Superior temporal gyrus (tissue), 1 donor: ENCODE measurements around the gene SEC23B.
A peak's percentile ranks its signal among the peaks of the same experiment; 100 is the strongest.
"Not testable (repeated sequence)": the region's sequence is repeated elsewhere in the genome, so short reads cannot be mapped to it uniquely, and the experiment has no call there.

Experiments
- DNase-seq: peaks from one replicate; pipeline ENCODE4 v3.0.0-alpha.2; 2016; ENCODE audit errors: extremely low spot score

SEC23B gene

DNA sequence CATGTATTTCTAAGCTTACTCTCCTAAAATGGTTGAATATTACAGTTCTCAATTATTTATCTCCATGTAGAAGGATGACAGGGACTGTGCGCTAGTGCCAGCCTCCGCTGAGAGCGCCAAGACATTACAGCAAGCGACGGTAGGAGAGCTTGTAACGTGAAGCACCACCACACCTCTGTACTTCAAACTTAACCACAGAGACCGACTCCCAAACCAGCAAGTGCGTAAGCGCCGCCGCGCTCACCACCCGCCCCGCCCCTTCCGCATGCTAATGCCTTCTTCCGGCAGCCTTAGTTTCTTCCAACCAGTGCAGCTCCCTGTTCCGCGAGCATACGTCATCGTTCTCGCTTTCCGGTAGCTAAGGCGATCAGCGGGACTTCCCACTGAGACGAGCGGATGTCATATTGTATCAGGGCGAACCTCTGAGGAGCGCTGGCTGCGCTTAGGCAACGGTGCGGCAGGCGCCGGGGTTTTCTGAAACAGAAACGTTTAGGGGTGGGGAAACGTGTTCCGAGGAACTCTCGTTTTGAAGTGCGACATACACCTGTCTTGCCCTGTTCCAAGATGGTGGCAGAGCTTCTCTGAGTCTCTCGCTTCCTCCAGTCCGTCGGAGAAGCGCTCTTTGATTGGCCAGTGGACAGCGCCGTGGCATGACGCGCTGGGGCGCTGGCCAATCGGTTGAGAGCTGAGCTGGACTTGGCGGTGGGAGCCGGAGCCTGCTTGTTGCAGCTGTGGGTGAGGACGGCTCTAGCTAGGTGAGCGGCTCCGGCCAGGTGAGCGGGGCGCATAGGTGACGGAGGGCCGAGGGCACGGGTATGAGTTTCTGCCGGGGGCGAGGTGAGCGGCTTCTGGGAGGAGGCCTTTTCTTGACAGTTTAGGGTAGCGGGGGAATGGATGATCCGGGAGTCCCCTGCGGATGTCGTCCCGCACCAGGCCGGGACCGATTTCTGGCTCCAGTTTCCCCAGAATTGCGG is at the start of gene SEC23B:
Gene SEC23B, plus strand, starts transcription at position 723 of the 974 bp plus-strand sequence. CDS start 2,896 bp downstream, outside the sequence.
- DNase-seq = peak; percentile 99

DNA sequence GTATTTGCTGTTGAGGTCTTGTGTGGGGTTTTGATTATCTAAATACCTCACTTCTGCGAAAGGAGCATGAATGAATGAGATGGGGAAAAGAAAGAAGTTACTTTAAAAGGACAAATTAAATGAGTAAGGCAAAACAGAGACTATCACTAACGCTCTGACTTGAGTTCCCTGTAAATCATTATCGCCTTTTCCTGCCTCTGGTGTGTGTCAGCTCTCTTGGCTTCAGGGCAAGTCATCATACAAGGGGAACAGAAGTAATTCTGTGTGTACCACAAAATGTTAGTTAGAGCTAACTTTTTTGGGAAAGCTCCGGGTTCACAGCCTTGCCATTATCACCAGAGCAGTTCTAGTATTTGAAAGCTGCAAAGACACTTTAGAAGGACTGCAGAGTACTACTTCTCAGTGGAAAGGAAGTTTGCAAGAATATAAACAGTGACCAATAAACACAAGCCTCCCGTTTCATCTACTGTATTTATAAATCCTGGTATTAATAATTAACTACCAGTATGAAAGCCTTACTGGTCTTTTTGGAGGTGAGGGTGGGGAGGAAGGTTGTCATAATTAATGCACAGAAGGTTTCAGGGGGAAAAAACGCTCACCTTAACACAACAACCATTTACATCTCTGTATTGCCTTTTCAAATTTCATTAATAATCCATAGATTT is 42.1 kb upstream of the SEC23B start:
- no peak for DNase-seq

DNA sequence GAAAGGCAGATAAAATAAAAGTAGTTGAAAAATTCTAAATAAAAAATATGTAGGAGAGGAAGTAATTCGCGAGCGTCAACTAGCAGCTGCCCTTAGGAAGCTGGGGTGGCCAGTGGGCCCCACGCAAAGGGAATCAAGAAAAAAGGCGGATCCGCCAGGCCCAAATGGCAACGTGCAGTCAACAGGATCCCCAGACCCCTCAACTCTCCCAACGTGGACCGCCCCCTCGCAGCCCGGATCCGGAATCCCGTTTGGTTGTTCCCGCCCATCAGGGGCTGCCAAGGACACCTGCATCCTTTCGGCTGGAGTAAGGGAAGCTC is 41.2 kb upstream of the SEC23B start:
- no peak for DNase-seq

DNA sequence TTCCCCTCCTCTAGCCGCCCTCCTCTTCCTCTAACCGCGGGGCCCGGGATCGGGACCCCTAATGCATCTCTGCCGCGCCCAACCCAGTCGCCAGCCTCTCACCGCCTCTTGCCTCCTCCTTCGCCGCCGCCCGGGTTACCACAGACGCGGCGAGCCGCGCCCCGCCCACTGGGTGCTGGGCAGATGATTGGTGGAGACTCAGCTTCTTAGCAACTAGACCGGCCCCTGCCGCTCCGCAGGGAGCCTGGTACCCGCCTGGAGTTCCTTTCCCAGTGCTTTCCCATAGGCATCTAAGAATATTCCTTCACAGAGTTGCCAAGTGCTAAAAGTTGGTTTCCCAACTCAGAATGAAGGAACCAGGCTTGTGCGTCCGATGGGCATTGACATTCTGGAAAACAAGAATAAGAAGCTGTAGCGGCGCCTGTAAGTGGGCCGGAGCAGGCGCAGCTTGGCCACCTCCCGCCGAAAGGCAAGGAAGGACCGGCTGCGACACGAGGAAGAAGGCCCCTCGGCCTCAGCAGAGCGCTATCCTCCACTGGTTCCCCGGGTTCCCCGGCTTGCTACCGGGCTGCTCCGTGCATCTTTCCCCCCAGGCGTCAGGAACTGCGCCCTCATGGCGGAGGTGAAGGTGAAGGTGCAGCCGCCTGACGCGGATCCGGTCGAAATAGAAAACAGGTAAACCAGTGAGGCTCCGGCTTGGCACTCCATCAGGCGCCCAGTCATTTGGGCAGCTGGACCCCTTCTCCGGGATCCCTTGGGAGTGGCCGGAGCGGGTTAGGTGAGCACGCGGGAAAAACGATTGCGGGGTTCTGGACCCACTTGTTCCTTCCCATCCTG is 40.6 kb upstream of the SEC23B start, which contains the start of the genes DZANK1 and POLR3F:
Gene DZANK1, minus strand, starts transcription at position 137 of the 837 bp plus-strand sequence. CDS start 1,672 bp downstream, outside the sequence.
Gene POLR3F, plus strand, starts transcription at position 497 of the 837 bp plus-strand sequence. Its CDS starts 117 bp downstream, at position 614.
- peak; percentile 97 for DNase-seq

DNA sequence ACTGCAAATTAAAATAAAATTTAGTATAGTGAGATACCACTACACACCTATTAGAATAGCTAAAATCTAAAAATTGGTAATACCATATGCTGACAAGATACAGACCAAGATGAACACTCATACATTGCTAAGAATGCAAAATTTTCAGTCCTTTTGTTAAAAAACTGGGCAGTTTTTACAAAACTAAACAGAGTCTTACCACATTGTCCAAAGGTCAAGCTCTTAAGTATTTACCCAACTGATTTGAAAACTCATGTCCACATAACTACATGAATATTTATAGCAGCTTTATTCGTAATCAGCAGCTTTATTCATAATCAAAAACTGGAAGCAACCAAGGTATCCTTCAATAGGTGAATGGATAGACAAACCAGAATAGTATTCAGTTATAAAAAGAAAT is 30.5 kb upstream of the SEC23B start:
- no peak for DNase-seq

DNA sequence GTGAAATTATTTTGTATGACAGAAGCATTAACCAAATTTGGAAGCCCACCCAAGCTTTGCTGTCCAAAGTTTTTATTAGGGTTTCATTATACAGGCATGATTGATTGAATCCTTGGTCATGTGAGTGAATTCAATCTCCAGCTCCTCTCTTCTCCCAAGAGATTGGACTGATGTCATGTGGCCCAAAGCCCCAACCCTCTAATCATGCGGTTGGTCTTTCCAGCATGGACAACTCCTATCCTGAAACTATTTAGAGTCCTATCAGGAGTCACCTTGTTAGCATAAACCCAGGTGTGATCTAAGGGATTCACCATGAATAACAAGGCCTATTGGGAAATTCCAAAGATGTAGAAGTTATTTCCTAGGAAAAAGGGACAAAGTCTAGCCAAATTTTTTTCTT is 29.9 kb upstream of the SEC23B start:
- no peak for DNase-seq

DNA sequence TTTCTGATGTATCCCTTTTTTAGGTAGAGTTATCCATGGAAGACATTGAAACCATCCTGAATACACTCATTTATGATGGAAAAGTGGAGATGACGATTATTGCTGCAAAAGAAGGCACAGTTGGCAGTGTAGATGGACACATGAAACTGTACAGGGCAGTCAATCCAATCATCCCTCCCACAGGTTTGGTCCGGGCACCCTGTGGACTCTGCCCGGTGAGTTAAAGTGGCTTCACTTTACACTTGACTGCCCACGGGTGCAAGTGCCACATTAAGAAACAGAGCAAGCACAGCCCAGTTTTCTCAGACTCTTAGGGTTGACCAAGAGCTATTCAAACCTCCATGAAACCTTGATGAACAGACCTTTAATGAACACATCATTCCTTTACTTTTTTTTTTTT is 26.1 kb upstream of the SEC23B start:
- DNase-seq = no peak

DNA sequence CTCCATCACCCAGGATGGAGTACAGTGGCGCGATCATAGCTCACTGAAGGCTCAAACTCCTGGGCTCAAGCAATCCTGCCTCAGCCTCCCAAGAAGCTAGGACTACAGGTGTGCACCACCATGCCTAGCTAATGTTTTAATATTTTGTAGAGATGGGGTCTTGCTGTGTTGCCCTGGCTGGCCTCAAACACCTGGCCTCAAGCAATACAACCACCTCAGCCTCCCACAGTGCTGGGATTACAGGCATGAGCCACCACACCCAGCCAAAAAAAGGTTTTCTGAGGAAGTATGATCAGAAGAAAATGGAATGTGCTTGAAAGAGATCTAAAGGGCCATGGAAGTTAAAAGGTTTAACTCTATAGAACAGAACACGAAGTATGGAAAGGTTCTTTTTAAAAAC is 19.4 kb upstream of the SEC23B start:
- DNase-seq = no peak

DNA sequence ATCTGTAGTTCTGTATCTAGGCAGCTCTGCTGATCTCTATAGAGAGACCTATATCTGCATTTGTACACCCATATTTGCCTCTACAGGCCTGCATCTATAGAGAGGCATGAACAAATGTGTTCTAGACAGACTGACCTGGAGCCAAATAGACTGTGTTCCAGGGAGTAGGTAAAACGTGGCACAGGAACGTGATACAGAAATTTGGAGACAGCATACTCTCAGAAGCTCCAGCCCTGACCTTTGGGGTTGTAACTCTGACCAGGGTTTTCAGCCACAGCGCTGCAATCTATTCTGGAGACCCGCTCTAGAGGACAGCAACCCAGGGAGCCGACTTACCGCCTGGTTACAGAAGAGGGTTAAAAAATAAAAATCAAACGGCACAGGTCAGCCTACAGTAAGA is 11.7 kb upstream of the SEC23B start:
- DNase-seq = no peak

DNA sequence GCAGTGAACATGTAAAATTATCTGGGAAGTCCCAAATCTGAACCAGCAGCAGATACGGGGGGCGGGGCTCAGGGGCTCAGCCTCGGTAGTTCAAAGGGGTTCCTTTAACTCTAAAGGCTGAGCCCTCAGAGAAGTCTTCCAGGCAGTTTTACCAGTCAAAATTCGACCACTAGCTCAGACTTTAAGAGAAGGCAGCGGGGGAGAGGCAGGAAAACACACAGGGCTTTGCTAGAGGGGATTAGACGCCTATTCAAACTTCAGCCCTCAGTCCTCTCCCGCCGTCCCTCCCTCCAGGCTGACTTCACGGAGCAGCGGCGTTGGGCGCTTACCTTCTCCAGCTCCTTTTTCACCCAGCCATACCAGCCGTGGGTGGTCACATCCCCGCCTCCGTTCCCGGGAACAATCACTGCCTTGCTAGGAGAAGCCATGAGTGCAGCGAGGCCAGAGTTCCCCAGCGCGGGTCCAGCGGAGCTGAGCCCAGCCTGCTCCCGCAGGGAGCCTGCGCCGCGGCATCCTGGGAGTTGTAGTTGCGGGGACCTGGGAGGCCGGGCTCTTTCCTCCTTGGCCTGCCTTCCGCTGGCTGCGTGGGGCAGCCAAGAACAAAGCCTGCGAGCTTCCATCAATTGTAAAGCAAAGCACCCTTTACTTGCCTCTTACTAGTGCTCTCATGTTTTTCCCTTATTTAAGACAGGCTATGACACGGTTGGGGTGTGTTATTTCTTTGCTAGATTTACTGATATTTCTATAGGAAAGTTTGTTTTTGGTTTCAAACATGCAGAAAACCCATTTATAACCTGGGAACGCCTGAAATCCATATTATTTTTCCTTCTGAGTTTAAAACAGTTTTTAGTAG is 10.8 kb upstream of the SEC23B start, which contains the start of gene RBBP9:
Gene RBBP9, minus strand, starts transcription at position 486 of the 853 bp plus-strand sequence. Its CDS starts 58 bp downstream, at position 428.
- peak; percentile 87 for DNase-seq

DNA sequence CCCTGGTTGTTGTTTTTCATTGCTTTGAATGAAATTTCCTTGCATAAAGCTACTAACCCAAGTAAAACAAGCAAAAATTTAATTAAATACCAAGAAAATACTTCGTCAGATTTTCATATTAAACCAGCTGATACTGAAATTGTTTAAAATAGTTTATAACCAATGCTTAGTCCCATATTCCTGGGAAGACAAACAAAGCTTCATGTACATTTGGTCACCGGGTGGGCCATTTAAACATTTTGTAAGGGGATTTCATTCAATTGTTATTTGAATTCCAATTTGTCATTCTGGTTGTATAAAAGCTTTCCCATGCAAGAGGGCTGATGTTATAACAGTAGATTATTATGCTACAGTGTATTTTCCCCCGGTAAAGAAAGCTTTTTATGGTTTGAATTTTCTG is 10.1 kb upstream of the SEC23B start:
- no peak for DNase-seq

DNA sequence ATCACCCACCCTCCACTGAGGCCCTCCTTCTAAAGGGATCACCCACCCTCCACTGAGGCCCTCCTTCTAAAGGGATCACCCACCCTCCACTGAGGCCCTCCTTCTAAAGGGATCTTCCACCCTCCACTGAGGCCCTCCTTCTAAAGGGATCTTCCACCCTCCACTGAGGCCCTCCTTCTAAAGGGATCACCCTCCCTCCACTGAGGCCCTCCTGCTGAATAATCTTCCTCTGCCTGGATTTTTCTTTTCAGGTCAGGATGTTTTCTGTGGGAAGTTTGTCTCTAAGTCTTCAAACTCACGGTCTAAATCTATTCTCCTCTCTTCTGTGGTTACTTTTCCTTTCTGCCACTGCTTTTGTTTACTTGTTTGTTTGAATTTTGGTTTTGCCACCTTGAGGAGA is 6.1 kb upstream of the SEC23B start:
- not testable (repeated sequence) for DNase-seq

DNA sequence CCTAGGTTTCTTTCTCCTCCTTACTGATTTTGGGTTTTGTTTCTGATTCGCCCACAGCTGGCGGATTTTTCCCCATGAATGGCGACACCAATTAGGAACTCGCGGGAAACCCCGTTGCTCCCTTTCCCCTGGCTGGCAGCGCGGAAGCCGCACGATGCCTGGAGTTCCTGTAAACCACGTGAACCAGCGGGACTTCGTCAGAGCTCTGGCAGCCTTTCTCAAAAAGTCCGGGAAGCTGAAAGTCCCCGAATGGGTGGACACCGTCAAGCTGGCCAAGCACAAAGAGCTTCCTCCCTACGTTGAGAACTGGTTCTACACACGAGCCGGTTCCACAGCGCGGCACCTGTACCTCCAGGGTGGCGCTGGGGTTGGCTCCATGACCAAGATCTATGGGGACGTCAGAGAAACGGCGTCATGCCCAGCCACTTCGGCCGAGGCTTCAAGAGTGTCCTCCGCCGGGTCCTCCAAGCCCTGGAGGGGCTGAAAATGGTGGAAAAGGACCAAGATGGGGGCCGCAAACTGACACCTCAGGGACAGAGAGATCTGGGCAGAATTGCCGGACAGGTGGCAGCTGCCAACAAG is 3.2 kb upstream of the SEC23B start:
- no peak for DNase-seq

DNA sequence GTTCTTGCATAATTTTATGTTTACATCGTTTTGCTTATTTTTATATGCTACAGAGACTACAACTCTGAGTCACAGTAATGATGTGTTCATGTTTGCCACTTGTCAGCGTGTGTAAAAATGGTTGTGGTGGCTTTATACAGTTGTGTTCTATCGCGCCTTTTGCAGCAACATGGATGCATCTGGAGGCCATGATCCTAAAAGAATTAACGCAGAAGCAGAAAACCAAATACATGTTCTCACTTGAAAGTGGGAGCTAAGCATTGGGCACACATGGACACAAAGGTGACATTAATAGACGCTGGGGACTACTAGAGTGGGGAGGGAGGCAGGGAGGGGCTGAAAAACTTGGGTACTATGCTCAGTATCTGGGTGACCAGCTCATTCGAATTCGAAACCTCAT is 996 bp upstream of the SEC23B start:
- no peak for DNase-seq

DNA sequence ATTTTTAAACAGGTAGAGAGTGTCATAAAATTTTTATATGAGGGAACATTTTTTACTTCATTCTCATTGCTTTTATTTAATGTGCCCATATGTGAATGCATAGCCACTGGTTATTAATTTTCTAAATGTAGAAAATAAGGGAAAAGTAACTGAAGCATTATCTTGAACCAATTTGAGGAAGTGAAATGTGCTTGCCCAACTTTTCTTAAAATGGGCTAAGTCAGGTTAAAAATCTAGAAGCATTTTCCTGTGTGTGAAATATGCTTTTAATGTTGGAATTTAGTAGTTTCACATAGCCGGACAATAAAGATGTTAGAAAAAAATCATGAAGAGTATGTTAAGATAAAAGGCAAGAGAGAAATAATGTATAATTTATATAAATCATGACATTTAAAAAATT is 3.8 kb downstream of the SEC23B start:
- no peak for DNase-seq

DNA sequence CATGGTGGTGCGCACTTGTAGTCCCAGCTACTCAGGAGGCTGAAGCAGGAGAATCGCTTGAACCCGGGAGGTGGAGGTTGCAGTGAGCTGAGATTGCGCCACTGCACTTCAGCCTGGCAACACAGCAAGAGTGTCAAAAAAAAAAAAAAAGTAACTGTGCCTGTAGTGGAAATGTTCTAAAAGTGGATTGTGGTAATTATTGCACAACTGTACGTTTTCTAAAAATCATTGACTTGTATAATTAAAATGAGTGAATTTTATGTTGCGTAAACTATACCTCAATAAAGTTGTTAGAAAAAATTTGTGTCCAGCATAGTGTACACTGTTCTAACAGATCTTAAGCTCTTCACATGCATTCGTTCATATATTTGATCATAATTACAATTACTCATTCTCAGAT is 5.5 kb downstream of the SEC23B start:
- DNase-seq = no peak

DNA sequence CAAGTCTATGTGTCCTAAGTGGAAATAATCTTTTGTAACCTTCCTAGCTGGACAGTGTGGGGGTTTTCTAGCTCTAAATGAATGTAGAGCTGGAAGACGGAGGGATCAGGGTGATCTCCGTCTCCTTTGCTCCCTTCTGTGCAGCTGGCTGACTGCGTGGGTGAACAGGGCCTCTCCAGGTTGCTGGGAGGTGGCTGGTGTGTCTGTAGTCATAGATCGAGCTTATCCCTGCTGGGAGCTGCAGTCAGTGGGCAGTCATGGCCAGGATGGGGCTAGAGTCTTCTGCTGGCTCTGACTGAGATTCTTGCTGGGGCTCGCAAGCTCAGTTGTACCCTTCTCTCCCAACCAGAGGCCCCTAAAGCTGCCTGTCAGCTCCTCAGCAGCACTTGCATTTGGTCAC is 6.4 kb downstream of the SEC23B start:
- DNase-seq = no peak

DNA sequence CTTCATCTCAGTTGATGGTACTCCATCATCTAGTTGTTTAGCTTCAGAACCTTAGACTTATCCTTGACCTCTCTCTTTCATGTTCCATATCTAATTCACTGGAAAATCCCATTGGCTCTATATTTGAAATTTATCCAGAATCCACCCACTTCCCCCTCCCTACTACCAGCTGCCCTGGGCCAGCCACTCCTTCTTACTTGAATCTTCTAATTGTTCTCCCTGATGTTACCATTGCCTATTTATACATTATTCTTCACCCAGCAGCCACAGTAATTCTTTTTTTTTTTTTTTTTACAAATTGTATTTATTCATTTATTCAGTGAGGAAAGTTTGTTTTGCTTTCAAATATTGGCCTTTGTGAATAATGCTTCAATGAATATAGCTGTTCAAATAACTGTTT is 8.2 kb downstream of the SEC23B start:
- no peak for DNase-seq

DNA sequence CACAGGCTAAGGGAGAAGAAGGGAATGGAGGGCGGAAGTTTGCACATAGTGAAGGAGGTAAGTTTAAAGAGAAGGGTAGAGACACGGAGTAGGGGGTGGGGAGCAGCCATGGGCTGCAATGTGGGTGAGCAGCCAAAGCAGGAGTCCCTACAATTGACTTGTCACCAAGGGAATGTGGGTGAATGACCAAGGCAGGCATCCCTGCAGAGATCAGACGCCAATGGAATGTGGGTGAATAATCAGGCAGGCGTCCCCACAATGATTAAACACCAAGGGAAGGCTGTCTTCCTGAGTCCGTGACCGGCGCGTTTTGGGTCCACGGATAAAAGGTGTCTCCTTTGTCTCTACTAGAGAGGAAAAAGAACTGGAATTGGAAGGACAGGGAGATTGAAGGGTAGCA is 14.3 kb downstream of the SEC23B start:
- DNase-seq = not testable (repeated sequence)

DNA sequence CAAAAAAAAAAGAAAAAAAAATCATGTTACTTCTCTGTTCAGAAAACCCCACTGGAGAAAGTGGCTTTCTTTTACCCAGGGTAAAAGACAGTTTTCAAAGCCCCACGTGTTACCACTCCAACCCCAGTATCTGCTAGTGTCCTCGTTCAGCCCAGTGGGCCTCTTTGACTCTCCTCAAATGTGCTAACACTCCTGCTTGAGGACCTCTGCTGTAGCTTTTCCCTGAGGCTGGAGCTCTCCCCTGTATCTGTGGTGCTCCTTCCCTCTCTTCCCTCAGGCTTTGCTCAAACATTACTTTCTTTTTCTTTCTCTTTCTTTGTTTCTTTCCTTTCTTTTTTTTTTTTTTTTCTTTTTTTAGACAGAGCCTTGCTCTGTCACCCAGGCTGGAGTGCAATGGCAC is 15.3 kb downstream of the SEC23B start:
- DNase-seq = no peak

DNA sequence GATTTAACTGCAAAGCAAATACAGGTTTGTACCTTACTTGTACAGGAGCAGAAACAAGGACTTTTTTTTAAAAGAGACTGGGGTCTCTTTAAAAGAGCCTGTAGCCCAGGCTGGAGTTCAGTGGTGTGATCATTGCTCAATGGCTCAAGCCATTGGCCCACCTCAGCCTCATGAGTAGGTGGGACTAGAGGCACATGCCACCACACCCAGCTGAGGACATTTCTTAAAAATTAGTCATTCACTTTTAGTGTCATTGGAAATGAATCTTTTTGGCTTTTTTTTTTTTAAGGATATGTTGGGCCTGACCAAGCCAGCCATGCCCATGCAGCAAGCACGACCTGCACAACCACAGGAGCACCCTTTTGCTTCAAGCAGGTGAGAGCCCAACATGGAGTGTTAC is 16.9 kb downstream of the SEC23B start:
- DNase-seq = no peak
